NCI-H1417 treated with DMSO at 0.1 percent for 48 hours (cell line): ENCODE measurements around the gene NCAM2.
"Not testable (repeated sequence)": the region's sequence is repeated elsewhere in the genome, so short reads cannot be mapped to it uniquely, and the experiment has no call there.

ENCODE experiments used
- DNase-seq: peaks from one replicate; lab custom pipeline; 2025; lab: John Stamatoyannopoulos, UW

NCAM2 gene

GRCh38 chr21:21103692-21104091, 105.5 kb downstream of the NCAM2 start:
- no peak for DNase-seq

GRCh38 chr21:21109736-21110135, 111.5 kb downstream of the NCAM2 start:
- no peak for DNase-seq

- DNase-seq: no peak
Measured at GRCh38 chr21:21111309-21111920, 113.2 kb downstream of the NCAM2 start.

- no peak for DNase-seq
Measured at GRCh38 chr21:21114461-21114860, 116.3 kb downstream of the NCAM2 start.

GRCh38 chr21:21119091-21119490, 120.9 kb downstream of the NCAM2 start:
- no peak for DNase-seq

GRCh38 chr21:21122680-21123079, 124.5 kb downstream of the NCAM2 start:
- DNase-seq: no peak

GRCh38 chr21:21132390-21132789, 134.2 kb downstream of the NCAM2 start:
- no peak for DNase-seq

- no peak for DNase-seq
Measured at GRCh38 chr21:21137986-21138385, 139.8 kb downstream of the NCAM2 start.

GRCh38 chr21:21146587-21147373, 148.6 kb downstream of the NCAM2 start:
- DNase-seq: no peak

GRCh38 chr21:21147374-21147745, 149.2 kb downstream of the NCAM2 start:
- no peak for DNase-seq

- DNase-seq: no peak
Measured at GRCh38 chr21:21148009-21148408, 149.8 kb downstream of the NCAM2 start.

GRCh38 chr21:21148514-21148913, 150.3 kb downstream of the NCAM2 start:
- no peak for DNase-seq

- DNase-seq: not testable (repeated sequence)
Measured at GRCh38 chr21:21149445-21149844, 151.2 kb downstream of the NCAM2 start.

- no peak for DNase-seq
Measured at GRCh38 chr21:21151231-21151630, 153.0 kb downstream of the NCAM2 start.

- no peak for DNase-seq
Measured at GRCh38 chr21:21156397-21156796, 158.2 kb downstream of the NCAM2 start.

- no peak for DNase-seq
Measured at GRCh38 chr21:21156957-21157356, 158.7 kb downstream of the NCAM2 start.

- no peak for DNase-seq
Measured at GRCh38 chr21:21158376-21158918, 160.2 kb downstream of the NCAM2 start.

- DNase-seq: no peak
Measured at GRCh38 chr21:21159253-21159899, 161.2 kb downstream of the NCAM2 start.

GRCh38 chr21:21162786-21163185, 164.6 kb downstream of the NCAM2 start:
- DNase-seq: no peak

GRCh38 chr21:21163904-21164303, 165.7 kb downstream of the NCAM2 start:
- peak; percentile 26 for DNase-seq

- DNase-seq: no peak
Measured at GRCh38 chr21:21165063-21165645, 166.9 kb downstream of the NCAM2 start.

GRCh38 chr21:21174676-21175075, 176.5 kb downstream of the NCAM2 start:
- no peak for DNase-seq
